Upper lobe of right lung (tissue), 1 donor: Measurements from ENCODE around the gene NR4A2. TPM values are rescaled to one million over a fixed set of nuclear protein-coding genes. Genes with fewer than 3 reads are reported as not detected.

Experiments
- ATAC-seq: fragments of 200-7000 bp; cut with Tn5 transposase; one replicate; pipeline ENCODE4 v1.9.1; 2020; ENCODE audit warnings: mild to moderate bottlenecking, moderate library complexity
- DNase-seq: peaks from one replicate; pipeline ENCODE4 v3.0.0-alpha.2; 2020
- H3K27ac ChIP-seq: fragments of 200-600 bp; one replicate; pipeline ENCODE4 v1.8.0; 2022
- H3K27me3 ChIP-seq: fragments of 200-600 bp; one replicate; pipeline ENCODE4 v1.8.0; 2022; ENCODE audit warnings: mild to moderate bottlenecking
- H3K36me3 ChIP-seq: fragments of 200-600 bp; one replicate; pipeline ENCODE4 v1.8.0; 2022
- H3K4me1 ChIP-seq: fragments of 200-600 bp; one replicate; pipeline ENCODE4 v1.8.0; 2022
- H3K4me3 ChIP-seq: fragments of 200-600 bp; one replicate; pipeline ENCODE4 v1.8.0; 2022; ENCODE audit warnings: mild to moderate bottlenecking
- H3K9me3 ChIP-seq: fragments of 200-600 bp; one replicate; pipeline ENCODE4 v1.8.0; 2022
- intact Hi-C: fragments of 100-400 bp; cut with DNase I; formaldehyde crosslinking; loops from one replicate; pipeline ENCODE4 v1.11.0; 2022
- total RNA-seq: library from RNA; stranded (reverse); fragmentation: NEBNext Ultra II Directional; extraction: Animal tissue kit (Norgen Biotek cat#: 25700); gene quantifications from one replicate; pipeline ENCODE4 v1.2.1, GENCODE V29; 2021
- TF ChIP-seq, protein P1 (sequence below): fragments of 200-600 bp; IDR thresholded peaks from one replicate; pipeline ENCODE4 v1.8.0; 2022; ENCODE audit warnings: antibody characterized with exemption
- donor health status: DM: no; HTN: yes; CAD: no; lungs with severe emphysema.

NR4A2 gene
- total RNA-seq, 1 donor from 2014 or later, result 3.5 TPM

- Histone ChIP-seq H3K4me1 (no peaks in the 10 kb centered on the region), H3K27ac (no peak overlapping the region), H3K9me3 (no peaks in the 10 kb centered on the region), H3K36me3 (no peaks in the 10 kb centered on the region), H3K27me3 (no peaks in the 10 kb centered on the region), H3K4me3 (no peak overlapping the region)
- intact Hi-C loops, result loop anchor here (10.0 kb wide), 1 partner anchor 56 kb away; no protein-coding TSS in a partner anchor
- TF ChIP-seq, protein P1, sequence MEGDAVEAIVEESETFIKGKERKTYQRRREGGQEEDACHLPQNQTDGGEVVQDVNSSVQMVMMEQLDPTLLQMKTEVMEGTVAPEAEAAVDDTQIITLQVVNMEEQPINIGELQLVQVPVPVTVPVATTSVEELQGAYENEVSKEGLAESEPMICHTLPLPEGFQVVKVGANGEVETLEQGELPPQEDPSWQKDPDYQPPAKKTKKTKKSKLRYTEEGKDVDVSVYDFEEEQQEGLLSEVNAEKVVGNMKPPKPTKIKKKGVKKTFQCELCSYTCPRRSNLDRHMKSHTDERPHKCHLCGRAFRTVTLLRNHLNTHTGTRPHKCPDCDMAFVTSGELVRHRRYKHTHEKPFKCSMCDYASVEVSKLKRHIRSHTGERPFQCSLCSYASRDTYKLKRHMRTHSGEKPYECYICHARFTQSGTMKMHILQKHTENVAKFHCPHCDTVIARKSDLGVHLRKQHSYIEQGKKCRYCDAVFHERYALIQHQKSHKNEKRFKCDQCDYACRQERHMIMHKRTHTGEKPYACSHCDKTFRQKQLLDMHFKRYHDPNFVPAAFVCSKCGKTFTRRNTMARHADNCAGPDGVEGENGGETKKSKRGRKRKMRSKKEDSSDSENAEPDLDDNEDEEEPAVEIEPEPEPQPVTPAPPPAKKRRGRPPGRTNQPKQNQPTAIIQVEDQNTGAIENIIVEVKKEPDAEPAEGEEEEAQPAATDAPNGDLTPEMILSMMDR, result no peak
- no peak for DNase-seq
- ATAC-seq, result no peak
Measured at GRCh38 chr2:156349161-156349560, 16.6 kb upstream of the NR4A2 start.

DNA sequence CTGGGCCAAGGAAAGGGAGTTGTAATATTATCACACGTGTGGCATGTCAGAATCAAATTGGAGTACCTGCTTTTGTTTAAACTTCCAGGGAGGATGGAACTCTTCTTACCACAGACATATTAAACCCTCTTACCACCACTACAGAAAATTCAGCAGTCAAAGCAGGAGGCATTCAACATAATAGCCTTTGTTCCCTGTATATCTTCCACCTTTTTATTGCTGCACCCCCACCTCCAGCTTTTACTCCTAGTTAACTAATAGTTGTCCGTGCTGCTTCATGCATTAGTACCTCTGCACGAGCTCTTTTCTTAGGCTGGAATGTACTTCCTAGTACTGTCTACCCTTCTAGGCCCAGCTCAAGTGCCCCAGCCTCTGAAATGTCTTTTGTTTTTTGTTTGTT lies 14.9 kb upstream of the NR4A2 start:
- Histone ChIP-seq H3K4me3 (no peak overlapping the region), H3K9me3 (no peaks in the 10 kb centered on the region), H3K36me3 (no peaks in the 10 kb centered on the region), H3K4me1 (no peaks in the 10 kb centered on the region), H3K27me3 (no peaks in the 10 kb centered on the region), H3K27ac (no peak overlapping the region)
- no peak for DNase-seq
- TF ChIP-seq, protein P1, result no peak
- ATAC-seq, result no peak
- intact Hi-C loops, result loop anchor here (10.0 kb wide), 1 partner anchor 57 kb away; no protein-coding TSS in a partner anchor

DNA sequence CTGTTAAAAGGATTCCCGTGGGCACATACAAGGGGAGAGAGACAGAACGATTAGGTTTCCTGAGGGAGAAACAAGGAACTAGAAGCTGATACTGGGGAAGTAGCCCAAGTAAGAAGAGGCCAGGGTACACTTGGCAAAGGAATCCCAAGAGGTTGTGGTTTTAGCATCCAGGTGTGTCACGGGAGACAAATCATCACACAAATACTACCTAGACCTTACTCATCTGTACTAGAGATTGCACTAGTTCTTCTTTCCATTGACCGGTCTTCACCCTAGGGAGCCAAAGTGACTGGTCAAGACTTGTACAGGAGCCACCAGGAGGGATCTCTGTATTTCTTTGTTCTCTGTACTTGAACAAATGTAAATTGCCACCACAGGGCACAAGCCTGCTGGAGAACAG lies 14.2 kb upstream of the NR4A2 start:
- intact Hi-C loops, result loop anchor here (10.0 kb wide), 1 partner anchor 58 kb away; no protein-coding TSS in a partner anchor
- Histone ChIP-seq H3K9me3 (no peaks in the 10 kb centered on the region), H3K27me3 (no peaks in the 10 kb centered on the region), H3K27ac (no peak overlapping the region), H3K4me1 (no peaks in the 10 kb centered on the region), H3K4me3 (no peak overlapping the region), H3K36me3 (no peaks in the 10 kb centered on the region)
- TF ChIP-seq, protein P1, result no peak
- no peak for DNase-seq
- ATAC-seq, result no peak

- Histone ChIP-seq H3K36me3 (no peaks in the 10 kb centered on the region), H3K27ac (no peak overlapping the region), H3K4me3 (no peak overlapping the region), H3K4me1 (peaks cover 5% of the 10 kb centered on the region), H3K9me3 (no peaks in the 10 kb centered on the region), H3K27me3 (no peaks in the 10 kb centered on the region)
- no peak for ATAC-seq
- DNase-seq, result no peak
- TF ChIP-seq, protein P1, result no peak
- intact Hi-C loops, result loop anchor here (10.0 kb wide), 1 partner anchor 59 kb away; no protein-coding TSS in a partner anchor
Measured at GRCh38 chr2:156345582-156345981, 13.1 kb upstream of the NR4A2 start.

DNA sequence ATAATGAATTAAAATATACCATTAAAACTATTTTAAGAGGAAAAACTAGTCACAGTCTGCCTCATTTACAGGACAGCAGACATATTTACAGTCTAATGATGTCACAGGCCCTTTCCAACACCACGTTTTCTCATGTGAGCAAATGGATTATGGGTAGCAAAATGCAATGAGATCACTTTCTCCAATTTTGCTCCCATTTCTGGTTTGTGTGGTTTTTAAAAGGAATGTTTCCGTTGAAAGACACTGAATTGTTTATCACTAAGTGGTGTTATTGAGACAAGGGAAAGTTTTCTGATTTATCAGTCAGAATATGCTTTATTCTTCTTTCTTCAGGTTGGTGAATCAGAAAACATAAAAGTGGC lies 11.4 kb upstream of the NR4A2 start:
- Histone ChIP-seq H3K27ac (no peak overlapping the region), H3K9me3 (no peaks in the 10 kb centered on the region), H3K4me3 (no peak overlapping the region), H3K36me3 (no peaks in the 10 kb centered on the region), H3K4me1 (peaks cover 18% of the 10 kb centered on the region), H3K27me3 (no peaks in the 10 kb centered on the region)
- TF ChIP-seq, protein P1, result no peak
- ATAC-seq (no peak), DNase-seq (no peak)
- intact Hi-C loops, result loop anchor here (10.0 kb wide), 1 partner anchor 61 kb away; no protein-coding TSS in a partner anchor
